Measurements from ENCODE around the gene ACSF3. TPM values are rescaled to one million over a fixed set of nuclear protein-coding genes. Genes with fewer than 3 reads are reported as not detected.

ACSF3 gene
- total and polyA plus RNA-seq, 7 donors = 19.7 to 42.2 (median 28.2) TPM

- Histone ChIP-seq H3K4me1 (peaks cover 0 to 18% (median 13%) of the 10 kb centered on the region in 4 donors), H3K27ac (no peak overlapping the region), H3K9me3 (no peaks in the 10 kb centered on the region), H3K4me3 (no peak overlapping the region), H3K27me3 (peaks cover 19 to 80% (median 49%) of the 10 kb centered on the region in 3 donors), H3K36me3 (no peaks in the 10 kb centered on the region)
- no peak for DNase-seq
- TF ChIP-seq EP300 (IDR thresholded peaks at IDR 0.05) (no peak), CTCF (IDR thresholded peaks at IDR 0.05) (no peak), POLR2A (IDR thresholded peaks at IDR 0.05) (no peak), POLR2AphosphoS5 (IDR thresholded peaks at IDR 0.05) (no peak)
- WGBS, 2 donors = 59 to 75% methylated on average over 23 of the region's 23 CpGs
- intact Hi-C loops (cut with DNase I) = no loop called here
Measured at GRCh38 chr16:89174055-89174827, 80.6 kb downstream of the ACSF3 start.

- peaks cover 13 to 80% (median 49%) of the 10 kb centered on the region in 3 donors for H3K27me3 ChIP-seq
Measured at GRCh38 chr16:89174877-89175276, 81.2 kb downstream of the ACSF3 start.

GRCh38 chr16:89175280-89176146, 81.9 kb downstream of the ACSF3 start:
- WGBS, 2 donors = 52 to 62% methylated on average over 20 of the region's 20 CpGs
- intact Hi-C loops (cut with DNase I) = no loop called here
- Histone ChIP-seq H3K27ac (no peak overlapping the region), H3K4me1 (peaks cover 0 to 12% (median 12%) of the 10 kb centered on the region in 4 donors), H3K27me3 (peaks cover 7 to 80% (median 49%) of the 10 kb centered on the region in 3 donors), H3K9me3 (no peaks in the 10 kb centered on the region), H3K36me3 (no peaks in the 10 kb centered on the region), H3K4me3 (no peak overlapping the region)
- TF ChIP-seq EP300 (IDR thresholded peaks at IDR 0.05) (no peak), POLR2AphosphoS5 (IDR thresholded peaks at IDR 0.05) (no peak), CTCF (IDR thresholded peaks at IDR 0.05) (no peak), POLR2A (IDR thresholded peaks at IDR 0.05) (no peak)
- no peak for DNase-seq

More at GRCh38 chr16:89174877-89175276, 81.2 kb downstream of the ACSF3 start:
- no peak overlapping the region for H3K4me3 ChIP-seq
- H3K36me3 ChIP-seq = no peaks in the 10 kb centered on the region
- peaks cover 0 to 18% (median 13%) of the 10 kb centered on the region in 4 donors for H3K4me1 ChIP-seq
- H3K9me3 ChIP-seq = no peaks in the 10 kb centered on the region
- no peak for DNase-seq
- whole genome bisulfite sequencing, 2 donors = 59 to 84% methylated on average over 14 of the region's 14 CpGs
- intact Hi-C loops (cut with DNase I) = no loop called here
- TF ChIP-seq POLR2A (IDR thresholded peaks at IDR 0.05) = no peak
- TF ChIP-seq POLR2AphosphoS5 (IDR thresholded peaks at IDR 0.05) = no peak
- no peak for TF ChIP-seq EP300 (IDR thresholded peaks at IDR 0.05)
- TF ChIP-seq CTCF (IDR thresholded peaks at IDR 0.05) = no peak
- no peak overlapping the region for H3K27ac ChIP-seq

GRCh38 chr16:89176147-89176690, 82.6 kb downstream of the ACSF3 start:
- H3K36me3 ChIP-seq = no peaks in the 10 kb centered on the region
- peaks cover 0 to 80% (median 47%) of the 10 kb centered on the region in 3 donors for H3K27me3 ChIP-seq
- H3K4me1 ChIP-seq = peaks cover 0 to 5% (median 5%) of the 10 kb centered on the region in 4 donors
- WGBS, 2 donors = 57 to 85% methylated on average over 27 of the region's 27 CpGs
- intact Hi-C loops (cut with DNase I) = no loop called here
- no peak for DNase-seq
- TF ChIP-seq POLR2AphosphoS5 (IDR thresholded peaks at IDR 0.05) (no peak), CTCF (IDR thresholded peaks at IDR 0.05) (no peak), POLR2A (IDR thresholded peaks at IDR 0.05) (no peak), EP300 (IDR thresholded peaks at IDR 0.05) (no peak)
- no peak overlapping the region for H3K4me3 ChIP-seq
- H3K27ac ChIP-seq = no peak overlapping the region
- no peaks in the 10 kb centered on the region for H3K9me3 ChIP-seq

Measured in sigmoid colon (tissue), 7 donors.